Panc1 (cell line): ENCODE data around the gene ZNF511. TPM values are rescaled to one million over a fixed set of nuclear protein-coding genes. Genes with fewer than 3 reads are reported as not detected.

Source experiments
- ATAC-seq: fragments of 200-7000 bp; cut with Tn5 transposase; 2 replicates; pipeline ENCODE4 v1.9.1; 2020; ENCODE audit warnings: mild to moderate bottlenecking, moderate library complexity
- BruUV-seq: library from RNA; stranded (reverse); fragments of 400-500 nt; replicated peaks from 2 replicates; lab custom pipeline; 2021; lab: Mats Ljungman, UMichigan
- CTCF ChIA-PET: fragments of 300-600 bp; sonication (Branson Sonifier 250); formaldehyde crosslinking; loops from one replicate; lab custom pipeline; 2022; ENCODE audit warnings: antibody characterized with exemption; lab: Charles Lee
- POLR2A ChIA-PET: fragments of 300-600 bp; sonication (Branson Sonifier 250); formaldehyde crosslinking; loops from one replicate; lab custom pipeline; 2022; ENCODE audit warnings: antibody characterized with exemption; lab: Charles Lee
- DNase-seq: peaks from one replicate; pipeline ENCODE4 v3.0.0-alpha.2; 2010; ENCODE audit warnings: low read depth, low spot score
- H3K27ac ChIP-seq: 2 replicates; pipeline ENCODE4 v1.5.1; 2011; ENCODE audit warnings: mild to moderate bottlenecking, low read length, inconsistent platforms
- H3K27me3 ChIP-seq: fragments of 200-500 bp; sonication (Bioruptor generic); 2 replicates; pipeline ENCODE4 v1.6.0; 2014; ENCODE audit warnings: low read length, inconsistent platforms; ENCODE audit not compliant: control insufficient read depth, insufficient read depth
- H3K36me3 ChIP-seq: fragments of 200-500 bp; sonication (Bioruptor generic); 2 replicates; pipeline ENCODE4 v1.5.1; 2014; ENCODE audit warnings: inconsistent platforms, mild to moderate bottlenecking, low read length, moderate library complexity; ENCODE audit not compliant: control insufficient read depth, insufficient read depth
- H3K4me1 ChIP-seq: 2 replicates; pipeline ENCODE4 v1.5.1; 2011; ENCODE audit warnings: inconsistent platforms, mild to moderate bottlenecking, low read length, moderate library complexity; ENCODE audit not compliant: control insufficient read depth, insufficient read depth
- H3K4me3 ChIP-seq, 2 experiments: 2 replicates each; pipeline ENCODE4 v1.5.1; 2011 to 2012; ENCODE audit warnings: low read depth in 2 of 2, low read length in 2 of 2, mild to moderate bottlenecking in 2 of 2, inconsistent platforms in 1 of 2, moderate library complexity in 1 of 2
- H3K9me3 ChIP-seq: fragments of 200-500 bp; sonication (Bioruptor generic); 2 replicates; pipeline ENCODE4 v1.5.1; 2014; ENCODE audit warnings: low read depth, mild to moderate bottlenecking, inconsistent platforms, low read length, moderate library complexity; ENCODE audit not compliant: control insufficient read depth, insufficient read depth
- CTCF ChIP-seq: fragments of 450-650 bp; IDR thresholded peaks from 2 replicates; pipeline ENCODE4 v1.5.1; 2017; ENCODE audit warnings: mild to moderate bottlenecking
- POLR2AphosphoS5 ChIP-seq: IDR thresholded peaks from 2 replicates; pipeline ENCODE4 v1.6.1; 2012; ENCODE audit warnings: mild to moderate bottlenecking, low read depth, low read length, moderate library complexity
- SIN3A ChIP-seq: IDR thresholded peaks from 2 replicates; pipeline ENCODE4 v1.6.1; 2012; ENCODE audit warnings: low read depth, mild to moderate bottlenecking, low read length, moderate library complexity, borderline replicate concordance; ENCODE audit not compliant: insufficient read depth
- TCF7L2 ChIP-seq: IDR thresholded peaks from 2 replicates; pipeline ENCODE4 v1.6.1; 2011; ENCODE audit warnings: mild to moderate bottlenecking, low read depth, low read length, inconsistent platforms
- in situ Hi-C: cut with HindIII; loops from 2 replicates; pipeline ENCODE4 v1.10.0; 2016; ENCODE audit warnings: low sequenced_read_pairs, low pct_unique_long_range_greater_than_20kb
- intact Hi-C: fragments of 100-400 bp; cut with micrococcal nuclease; formaldehyde crosslinking; loops from one replicate; pipeline ENCODE4 v1.10.0; 2022; ENCODE audit not compliant: unreplicated experiment
- total RNA-seq: library from RNA; stranded (reverse); gene quantifications from one replicate; pipeline ENCODE4 v1.2.1, GENCODE V29; 2021; ENCODE audit not compliant: unreplicated experiment
- TF ChIP-seq, protein P1 (sequence below), 2 experiments: IDR thresholded peaks; 2 replicates each; pipeline ENCODE4 v1.6.1; 2011 to 2012; ENCODE audit warnings: low read depth in 2 of 2, control low read depth in 1 of 2, low read length in 1 of 2, mild to moderate bottlenecking in 1 of 2, moderate library complexity in 1 of 2; ENCODE audit not compliant: insufficient read depth in 1 of 2

The ZNF511 gene
- total RNA-seq, 1 experiment from 2014 or later = 93.8 TPM

DNA sequence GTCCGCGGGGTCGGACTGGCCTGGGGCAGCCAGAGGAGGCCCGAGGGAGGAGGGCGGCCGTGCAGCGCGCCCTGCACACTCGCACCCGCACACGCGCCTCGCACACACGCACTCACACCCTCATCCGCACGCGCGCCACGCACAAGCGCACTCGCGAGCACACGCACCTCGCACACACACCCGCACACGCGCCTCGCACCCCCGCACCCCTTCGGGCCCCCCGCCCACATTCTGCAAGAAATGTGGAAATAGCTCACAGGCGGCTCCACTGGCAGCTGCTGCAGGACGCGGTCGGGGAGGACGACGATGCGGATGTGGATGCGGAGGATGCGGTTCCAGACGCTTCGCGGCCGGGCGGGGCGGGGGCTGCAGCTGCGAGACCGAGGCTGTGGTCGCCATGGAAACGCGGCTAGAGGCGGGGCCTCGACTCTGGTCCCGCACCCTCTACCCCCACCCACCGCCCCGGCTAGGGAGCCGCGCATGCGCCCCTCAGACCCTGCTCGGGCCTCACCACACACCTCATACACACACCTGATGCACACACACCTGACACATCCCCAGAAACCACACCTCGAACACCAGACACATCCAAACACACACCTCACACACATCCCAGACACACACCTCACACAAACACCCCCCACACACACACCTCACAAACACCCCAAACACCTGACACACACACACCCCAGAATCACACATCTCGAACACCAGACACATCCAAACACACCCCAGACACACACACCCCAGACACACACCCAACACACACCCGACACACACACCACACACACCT lies 28.1 kb downstream of the ZNF511 start, which contains the start of gene CALY:
Gene CALY (minus strand): TSS at position 320 of the 793 bp plus-strand sequence. CDS start 7,907 bp downstream, outside the sequence.
- CTCF ChIA-PET = interaction anchor here (0.6 to 0.7 kb wide), 2 partner anchors 12 to 20 kb away, joined by 3 to 5 read pairs; no protein-coding TSS in a partner anchor
- H3K4me1 ChIP-seq = no peaks in the 10 kb centered on the region
- peak; percentile 47 for ATAC-seq
- BruUV-seq = no TSS peak
- intact Hi-C loops = no loop called here
- H3K36me3 ChIP-seq = no peaks in the 10 kb centered on the region
- TF ChIP-seq CTCF (no peak), SIN3A (no peak), POLR2AphosphoS5 (no peak), TCF7L2 (no peak)
- TF ChIP-seq, protein P1, sequence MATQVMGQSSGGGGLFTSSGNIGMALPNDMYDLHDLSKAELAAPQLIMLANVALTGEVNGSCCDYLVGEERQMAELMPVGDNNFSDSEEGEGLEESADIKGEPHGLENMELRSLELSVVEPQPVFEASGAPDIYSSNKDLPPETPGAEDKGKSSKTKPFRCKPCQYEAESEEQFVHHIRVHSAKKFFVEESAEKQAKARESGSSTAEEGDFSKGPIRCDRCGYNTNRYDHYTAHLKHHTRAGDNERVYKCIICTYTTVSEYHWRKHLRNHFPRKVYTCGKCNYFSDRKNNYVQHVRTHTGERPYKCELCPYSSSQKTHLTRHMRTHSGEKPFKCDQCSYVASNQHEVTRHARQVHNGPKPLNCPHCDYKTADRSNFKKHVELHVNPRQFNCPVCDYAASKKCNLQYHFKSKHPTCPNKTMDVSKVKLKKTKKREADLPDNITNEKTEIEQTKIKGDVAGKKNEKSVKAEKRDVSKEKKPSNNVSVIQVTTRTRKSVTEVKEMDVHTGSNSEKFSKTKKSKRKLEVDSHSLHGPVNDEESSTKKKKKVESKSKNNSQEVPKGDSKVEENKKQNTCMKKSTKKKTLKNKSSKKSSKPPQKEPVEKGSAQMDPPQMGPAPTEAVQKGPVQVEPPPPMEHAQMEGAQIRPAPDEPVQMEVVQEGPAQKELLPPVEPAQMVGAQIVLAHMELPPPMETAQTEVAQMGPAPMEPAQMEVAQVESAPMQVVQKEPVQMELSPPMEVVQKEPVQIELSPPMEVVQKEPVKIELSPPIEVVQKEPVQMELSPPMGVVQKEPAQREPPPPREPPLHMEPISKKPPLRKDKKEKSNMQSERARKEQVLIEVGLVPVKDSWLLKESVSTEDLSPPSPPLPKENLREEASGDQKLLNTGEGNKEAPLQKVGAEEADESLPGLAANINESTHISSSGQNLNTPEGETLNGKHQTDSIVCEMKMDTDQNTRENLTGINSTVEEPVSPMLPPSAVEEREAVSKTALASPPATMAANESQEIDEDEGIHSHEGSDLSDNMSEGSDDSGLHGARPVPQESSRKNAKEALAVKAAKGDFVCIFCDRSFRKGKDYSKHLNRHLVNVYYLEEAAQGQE (IDR thresholded peaks at IDR 0.05; ENCODE audit: insufficient read depth in 1 of 2, low read depth in 2 of 2, low read length in 1 of 2) = no peak
- in situ Hi-C loops = no loop called here
- no peak within 1 kb of the TSS for H3K27ac ChIP-seq
- DNase-seq = no peak
- peaks cover 16% of the 10 kb centered on the region for H3K27me3 ChIP-seq
- H3K4me3 ChIP-seq = peak within 1 kb of the TSS in 1 of 2 experiments; percentile 65; a peak in 3 of 4 replicates
- POLR2A ChIA-PET = no interaction called here
- H3K9me3 ChIP-seq = no peaks in the 10 kb centered on the region

GRCh38 chr10:133337370-133337725 lies 28.6 kb downstream of the ZNF511 start:
- POLR2A ChIA-PET = no interaction called here
- CTCF ChIA-PET = interaction anchor here (0.7 kb wide), 1 partner anchor 13 kb away, joined by 3 read pairs; no protein-coding TSS in a partner anchor

More at GRCh38 chr10:133337370-133337725, 28.6 kb downstream of the ZNF511 start:
- Histone ChIP-seq H3K27me3 (peaks cover 13% of the 10 kb centered on the region), H3K4me1 (no peaks in the 10 kb centered on the region), H3K27ac (no peak overlapping the region), H3K36me3 (no peaks in the 10 kb centered on the region), H3K9me3 (no peaks in the 10 kb centered on the region), H3K4me3 (no peak overlapping the region)
- no peak for DNase-seq
- in situ Hi-C loops (no loop called here), intact Hi-C loops (no loop called here)
- TF ChIP-seq TCF7L2 = no peak
- TF ChIP-seq SIN3A = no peak
- no peak for TF ChIP-seq CTCF
- no peak for TF ChIP-seq POLR2AphosphoS5
- TF ChIP-seq, protein P1 (IDR thresholded peaks at IDR 0.05; ENCODE audit: insufficient read depth in 1 of 2, low read depth in 2 of 2, low read length in 1 of 2) = no peak
- ATAC-seq = no peak
- BruUV-seq = no TSS peak
